ENCODE results near the gene LRRC28. TPM values are rescaled to one million over a fixed set of nuclear protein-coding genes. Genes with fewer than 3 reads are reported as not detected.

The LRRC28 gene
- total RNA-seq, 1 experiment from 2014 or later: 21.4 TPM

DNA sequence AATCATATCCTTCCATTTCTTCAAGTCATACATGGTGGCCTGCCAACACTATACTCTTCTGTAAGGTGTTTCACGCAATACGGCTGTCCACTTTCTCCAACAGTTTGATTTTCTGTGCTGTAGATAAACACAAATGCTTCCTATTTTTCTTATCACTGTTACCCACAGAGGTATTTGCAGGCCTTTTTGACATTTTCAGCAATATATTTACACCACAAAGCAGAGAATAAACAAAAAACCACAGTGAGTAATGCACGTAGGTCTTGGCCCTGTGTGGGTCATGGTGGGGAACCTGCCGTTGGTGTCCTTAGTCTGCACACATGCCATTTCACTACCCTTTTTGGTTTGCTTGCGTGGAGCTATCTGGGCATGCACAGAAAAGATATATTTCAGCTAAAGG lies 59.5 kb downstream of the LRRC28 start (continued):
- TF ChIP-seq YY1 (IDR thresholded peaks at IDR 0.05; ENCODE audit: extremely low read depth, insufficient replicate concordance, low read depth, low read length) (no peak), POLR2A (IDR thresholded peaks at IDR 0.05; ENCODE audit: borderline replicate concordance, extremely low read depth, insufficient read depth, insufficient read length) (no peak), CEBPB (IDR thresholded peaks at IDR 0.05; ENCODE audit: low read depth) (no peak), CTCF (IDR thresholded peaks at IDR 0.05 in 2 of 3, conservative IDR thresholded peaks at IDR 0.05 in 1 of 3; ENCODE audit: borderline replicate concordance in 1 of 3, insufficient read depth in 1 of 3, low read depth in 2 of 3, low read length in 2 of 3) (no peak), MAX (IDR thresholded peaks at IDR 0.05) (no peak), ELF1 (IDR thresholded peaks at IDR 0.05; ENCODE audit: borderline replicate concordance, low read depth) (no peak), EGR1 (IDR thresholded peaks at IDR 0.05; ENCODE audit: low read depth) (no peak), POLR2AphosphoS5 (IDR thresholded peaks at IDR 0.05; ENCODE audit: low read depth, low read length) (no peak), SP1 (IDR thresholded peaks at IDR 0.05; ENCODE audit: low read depth) (no peak)
- TF ChIP-seq, protein P1, sequence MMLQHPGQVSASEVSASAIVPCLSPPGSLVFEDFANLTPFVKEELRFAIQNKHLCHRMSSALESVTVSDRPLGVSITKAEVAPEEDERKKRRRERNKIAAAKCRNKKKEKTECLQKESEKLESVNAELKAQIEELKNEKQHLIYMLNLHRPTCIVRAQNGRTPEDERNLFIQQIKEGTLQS (IDR thresholded peaks at IDR 0.05): no peak

- CTCF ChIA-PET: no interaction called here
- Histone ChIP-seq H3K9me3 (ENCODE audit: control insufficient read depth in 1 of 2, insufficient read depth in 1 of 2, low read depth in 1 of 2, low read length in 2 of 2) (peaks cover 3 to 13% of the 10 kb centered on the region in 2 experiments; a peak in 2 of 4 replicates), H3K27me3 (ENCODE audit: insufficient read depth, low read length) (no peaks in the 10 kb centered on the region), H3K4me1 (ENCODE audit: control insufficient read depth in 1 of 2, insufficient read depth in 2 of 2, low read length in 2 of 2) (peaks cover 0 to 9% of the 10 kb centered on the region in 2 experiments; a peak in 2 of 4 replicates), H2AFZ (ENCODE audit: low read depth, low read length, poor library complexity, severe bottlenecking) (no peak overlapping the region), H3K9me2 (ENCODE audit: insufficient read depth) (no peaks in the 10 kb centered on the region), H4K20me1 (ENCODE audit: insufficient read depth) (no peaks in the 10 kb centered on the region), H3K4me3 (replicated peaks in 1 of 2; ENCODE audit: low read depth in 1 of 2, low read length in 2 of 2) (no peak overlapping the region), H3K79me2 (ENCODE audit: insufficient read depth, low read length) (no peaks in the 10 kb centered on the region), H3K36me3 (ENCODE audit: control insufficient read depth in 1 of 2, insufficient read depth in 2 of 2, low read length in 2 of 2) (0 out of 4 replicates have a peak, but pooled peaks cover 0 to 2% of the 10 kb centered on the region in 2 experiments), H3K9ac (ENCODE audit: low read length) (no peak overlapping the region), H3K27ac (ENCODE audit: low read depth, low read length) (no peak overlapping the region), H3K4me2 (ENCODE audit: low read length) (no peak overlapping the region)
- DNase-seq (ENCODE audit: low read depth, low spot score): no peak
- ATAC-seq: no peak
- no peak for TF ChIP-seq ZBTB33 (IDR thresholded peaks at IDR 0.05; ENCODE audit: extremely low read depth, insufficient replicate concordance, low read length)
- no peak for TF ChIP-seq ZNF274 (IDR thresholded peaks at IDR 0.05; ENCODE audit: low read depth, low read length)
- no peak for TF ChIP-seq JUND (IDR thresholded peaks at IDR 0.05)
- TF ChIP-seq POLR2A (IDR thresholded peaks at IDR 0.05; ENCODE audit: borderline replicate concordance, extremely low read depth, insufficient read depth, insufficient read length): no peak
- no peak for TF ChIP-seq FOSL1 (IDR thresholded peaks at IDR 0.05; ENCODE audit: low read depth)
- no peak for TF ChIP-seq YY1 (IDR thresholded peaks at IDR 0.05; ENCODE audit: extremely low read depth, insufficient replicate concordance, low read depth, low read length)
- no peak for TF ChIP-seq ZFX (IDR thresholded peaks at IDR 0.05)
- TF ChIP-seq SIN3A (IDR thresholded peaks at IDR 0.05; ENCODE audit: low read depth): no peak
- no peak for TF ChIP-seq EZH2phosphoT487 (IDR thresholded peaks at IDR 0.05; ENCODE audit: borderline replicate concordance)
- TF ChIP-seq CEBPB (IDR thresholded peaks at IDR 0.05; ENCODE audit: low read depth): no peak
- POLR2A ChIA-PET: interaction anchor here (1.4 kb wide), 1 partner anchor 12 kb away, joined by 3 read pairs; no protein-coding TSS in a partner anchor
- intact Hi-C loops (cut with micrococcal nuclease): no loop called here
- BruUV-seq (replicated peaks): no TSS peak
- RAD21 ChIA-PET (ENCODE audit: low non-redundant PET in 1 of 2, low total read pairs in 2 of 2, uncharacterized antibody in 2 of 2, unreplicated experiment in 2 of 2): no interaction called here
Observed at GRCh38 chr15:99312228-99312627, 60.9 kb downstream of the LRRC28 start.

Measured in HCT116 (cell line).